Osteoblast (primary cell): ENCODE data around the gene IPO9. TPM values are rescaled to one million over a fixed set of nuclear protein-coding genes. Genes with fewer than 3 reads are reported as not detected.

Experiments used
- DNase-seq: peaks from one replicate; pipeline ENCODE4 v3.0.0; 2011; ENCODE audit warnings: low spot score, mixed read lengths; ENCODE audit not compliant: insufficient read length; ENCODE audit errors: missing footprints
- H2AFZ ChIP-seq: 2 replicates; pipeline ENCODE4 v1.6.0; 2011; ENCODE audit warnings: mild to moderate bottlenecking, low read length
- H3K27ac ChIP-seq: 2 replicates; pipeline ENCODE4 v1.5.1; 2011; ENCODE audit warnings: mild to moderate bottlenecking, low read depth, low read length, moderate library complexity
- H3K27me3 ChIP-seq: 2 replicates; pipeline ENCODE4 v1.6.0; 2012; ENCODE audit warnings: mild to moderate bottlenecking, control low read depth, inconsistent platforms, low read length, moderate library complexity; ENCODE audit not compliant: insufficient read depth
- H3K36me3 ChIP-seq: 2 replicates; pipeline ENCODE4 v1.5.1; 2011; ENCODE audit warnings: mild to moderate bottlenecking, low read length, control low read depth, moderate library complexity; ENCODE audit not compliant: insufficient read depth
- H3K4me1 ChIP-seq: 2 replicates; pipeline ENCODE4 v1.5.1; 2011; ENCODE audit warnings: mild to moderate bottlenecking, low read length, control low read depth, moderate library complexity; ENCODE audit not compliant: insufficient read depth
- H3K4me2 ChIP-seq: 2 replicates; pipeline ENCODE4 v1.6.0; 2011; ENCODE audit warnings: mild to moderate bottlenecking, low read length; ENCODE audit not compliant: insufficient read depth
- H3K4me3 ChIP-seq: fragments of 200-600 bp; sonication (generic); 3 replicates; pipeline ENCODE4 v1.5.1; 2012; ENCODE audit warnings: mild to moderate bottlenecking, low read length, inconsistent platforms; ENCODE audit not compliant: insufficient read depth
- H3K79me2 ChIP-seq: 2 replicates; pipeline ENCODE4 v1.6.0; 2012; ENCODE audit warnings: mild to moderate bottlenecking, low read length, control low read depth, inconsistent platforms; ENCODE audit not compliant: insufficient read depth
- H3K9me3 ChIP-seq: 2 replicates; pipeline ENCODE4 v1.5.1; 2011; ENCODE audit warnings: low read depth, low read length, control low read depth
- H4K20me1 ChIP-seq: 2 replicates; pipeline ENCODE4 v1.6.0; 2012; ENCODE audit warnings: mild to moderate bottlenecking, low read length, control low read depth; ENCODE audit not compliant: insufficient read depth
- total RNA-seq: library from RNA; depleted of rRNA; stranded (reverse); fragments of >200 nt; gene quantifications from 2 replicates; pipeline ENCODE4 v1.2.3, GENCODE V29; 2012
- TF ChIP-seq, protein P1 (sequence below): IDR thresholded peaks from 2 replicates; pipeline ENCODE4 v1.5.1; 2011; ENCODE audit warnings: mild to moderate bottlenecking, low read depth, low read length, moderate library complexity; ENCODE audit errors: extremely low read depth

The IPO9 gene
- total RNA-seq, 1 donor = 26.1 TPM

DNA sequence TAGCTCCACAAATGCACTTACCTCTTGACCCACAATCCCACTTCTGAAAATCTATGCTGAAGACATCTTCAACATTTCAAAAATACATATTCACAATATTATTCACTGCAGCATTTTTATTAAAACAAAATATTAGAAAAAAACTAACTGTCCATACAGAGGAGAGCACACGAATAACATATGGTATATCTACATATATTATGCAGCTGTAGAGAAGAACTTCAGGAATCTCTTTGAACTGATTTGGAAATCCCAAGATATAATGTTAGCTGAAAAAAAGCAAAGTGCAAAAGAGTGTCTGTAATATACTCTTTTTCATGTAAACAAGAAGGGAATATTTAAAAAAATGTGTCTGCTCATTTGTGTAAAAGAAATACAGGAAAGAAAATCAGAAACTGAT lies 11.5 kb downstream of the IPO9 start:
- H4K20me1 ChIP-seq = peaks cover 22% of the 10 kb centered on the region
- H3K4me2 ChIP-seq = no peak overlapping the region
- TF ChIP-seq, protein P1, sequence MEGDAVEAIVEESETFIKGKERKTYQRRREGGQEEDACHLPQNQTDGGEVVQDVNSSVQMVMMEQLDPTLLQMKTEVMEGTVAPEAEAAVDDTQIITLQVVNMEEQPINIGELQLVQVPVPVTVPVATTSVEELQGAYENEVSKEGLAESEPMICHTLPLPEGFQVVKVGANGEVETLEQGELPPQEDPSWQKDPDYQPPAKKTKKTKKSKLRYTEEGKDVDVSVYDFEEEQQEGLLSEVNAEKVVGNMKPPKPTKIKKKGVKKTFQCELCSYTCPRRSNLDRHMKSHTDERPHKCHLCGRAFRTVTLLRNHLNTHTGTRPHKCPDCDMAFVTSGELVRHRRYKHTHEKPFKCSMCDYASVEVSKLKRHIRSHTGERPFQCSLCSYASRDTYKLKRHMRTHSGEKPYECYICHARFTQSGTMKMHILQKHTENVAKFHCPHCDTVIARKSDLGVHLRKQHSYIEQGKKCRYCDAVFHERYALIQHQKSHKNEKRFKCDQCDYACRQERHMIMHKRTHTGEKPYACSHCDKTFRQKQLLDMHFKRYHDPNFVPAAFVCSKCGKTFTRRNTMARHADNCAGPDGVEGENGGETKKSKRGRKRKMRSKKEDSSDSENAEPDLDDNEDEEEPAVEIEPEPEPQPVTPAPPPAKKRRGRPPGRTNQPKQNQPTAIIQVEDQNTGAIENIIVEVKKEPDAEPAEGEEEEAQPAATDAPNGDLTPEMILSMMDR = no peak

DNA sequence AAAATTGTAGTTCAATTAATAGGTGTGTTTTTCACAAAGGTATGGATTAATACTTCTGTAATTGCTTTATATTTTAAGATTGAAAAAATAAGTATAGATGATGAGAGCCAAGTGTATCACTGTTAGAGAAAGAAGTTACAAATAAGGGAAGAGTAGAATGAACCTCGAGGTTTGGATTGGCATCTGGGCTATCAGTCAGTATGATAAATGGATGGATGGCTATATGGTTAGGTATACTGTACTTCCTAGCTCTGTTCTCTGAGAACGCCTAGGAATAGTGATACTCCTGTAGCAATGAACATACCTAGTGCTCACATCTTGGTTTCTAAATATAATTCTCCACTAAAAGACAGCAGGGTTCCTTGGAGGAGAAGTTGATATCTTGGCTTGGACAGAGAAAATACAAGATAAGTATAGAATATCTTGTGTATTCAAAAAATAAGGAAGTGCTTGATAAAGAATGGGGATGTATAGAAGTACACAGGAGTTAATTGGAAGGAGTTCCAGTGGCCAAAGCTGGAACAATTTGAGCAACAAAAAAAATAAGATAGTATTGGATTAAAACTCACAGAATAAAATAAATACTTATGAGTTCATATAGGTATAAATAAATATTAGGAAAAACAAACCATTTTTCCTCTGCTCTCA lies 12.4 kb downstream of the IPO9 start:
- peaks cover 22% of the 10 kb centered on the region for H4K20me1 ChIP-seq

More for the DNA sequence above, 11.5 kb downstream of the IPO9 start:
- H3K4me1 ChIP-seq = peaks cover 8% of the 10 kb centered on the region
- no peaks in the 10 kb centered on the region for H3K9me3 ChIP-seq
- H3K36me3 ChIP-seq = peaks cover 4% of the 10 kb centered on the region
- H3K4me3 ChIP-seq = no peak overlapping the region
- H3K27me3 ChIP-seq = no peaks in the 10 kb centered on the region
- H2AFZ ChIP-seq = no peak overlapping the region
- no peak for DNase-seq
- peaks cover 92% of the 10 kb centered on the region for H3K79me2 ChIP-seq
- no peak overlapping the region for H3K27ac ChIP-seq

DNA sequence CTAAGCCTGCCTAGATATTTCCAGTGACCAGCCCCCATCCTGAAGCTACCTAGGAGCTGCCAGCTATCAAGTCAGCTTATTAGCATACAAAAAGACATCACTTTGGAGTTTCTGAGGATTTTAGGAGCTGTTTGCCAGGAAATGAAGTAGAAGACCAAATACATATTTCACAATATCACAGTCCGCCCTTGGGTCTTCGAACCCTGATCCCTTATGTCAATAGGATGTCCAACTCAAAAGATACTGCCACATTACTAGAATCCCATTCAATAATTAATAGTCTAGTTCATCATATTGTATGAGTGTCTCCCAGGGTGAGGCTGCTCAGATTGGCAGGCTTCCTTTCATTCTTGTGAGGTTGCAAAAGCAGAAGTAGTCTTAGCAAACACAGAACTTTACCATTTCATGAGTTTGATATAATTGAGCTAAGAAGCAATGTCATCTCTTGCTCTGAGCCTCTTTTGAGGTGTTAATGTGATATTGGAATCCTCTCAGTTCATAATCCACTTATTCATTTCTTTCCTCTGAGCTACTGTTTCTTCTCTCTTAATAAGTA lies 13.6 kb downstream of the IPO9 start:
- Histone ChIP-seq H3K4me1 (peaks cover 16% of the 10 kb centered on the region), H4K20me1 (peaks cover 17% of the 10 kb centered on the region), H3K79me2 (peaks cover 92% of the 10 kb centered on the region), H3K27ac (no peak overlapping the region), H3K27me3 (no peaks in the 10 kb centered on the region), H3K4me2 (no peak overlapping the region), H3K9me3 (no peaks in the 10 kb centered on the region), H3K4me3 (no peak overlapping the region), H3K36me3 (peaks cover 7% of the 10 kb centered on the region), H2AFZ (no peak overlapping the region)
- TF ChIP-seq, protein P1 = no peak
- DNase-seq = no peak

More for the DNA sequence above, 12.4 kb downstream of the IPO9 start:
- H3K4me2 ChIP-seq = no peak overlapping the region
- DNase-seq = no peak
- no peak overlapping the region for H3K4me3 ChIP-seq
- H3K27me3 ChIP-seq = no peaks in the 10 kb centered on the region
- H3K4me1 ChIP-seq = peaks cover 16% of the 10 kb centered on the region
- H3K36me3 ChIP-seq = peaks cover 4% of the 10 kb centered on the region
- no peak overlapping the region for H3K27ac ChIP-seq
- TF ChIP-seq, protein P1 = no peak
- no peak overlapping the region for H2AFZ ChIP-seq
- H3K79me2 ChIP-seq = peaks cover 92% of the 10 kb centered on the region
- H3K9me3 ChIP-seq = no peaks in the 10 kb centered on the region

DNA sequence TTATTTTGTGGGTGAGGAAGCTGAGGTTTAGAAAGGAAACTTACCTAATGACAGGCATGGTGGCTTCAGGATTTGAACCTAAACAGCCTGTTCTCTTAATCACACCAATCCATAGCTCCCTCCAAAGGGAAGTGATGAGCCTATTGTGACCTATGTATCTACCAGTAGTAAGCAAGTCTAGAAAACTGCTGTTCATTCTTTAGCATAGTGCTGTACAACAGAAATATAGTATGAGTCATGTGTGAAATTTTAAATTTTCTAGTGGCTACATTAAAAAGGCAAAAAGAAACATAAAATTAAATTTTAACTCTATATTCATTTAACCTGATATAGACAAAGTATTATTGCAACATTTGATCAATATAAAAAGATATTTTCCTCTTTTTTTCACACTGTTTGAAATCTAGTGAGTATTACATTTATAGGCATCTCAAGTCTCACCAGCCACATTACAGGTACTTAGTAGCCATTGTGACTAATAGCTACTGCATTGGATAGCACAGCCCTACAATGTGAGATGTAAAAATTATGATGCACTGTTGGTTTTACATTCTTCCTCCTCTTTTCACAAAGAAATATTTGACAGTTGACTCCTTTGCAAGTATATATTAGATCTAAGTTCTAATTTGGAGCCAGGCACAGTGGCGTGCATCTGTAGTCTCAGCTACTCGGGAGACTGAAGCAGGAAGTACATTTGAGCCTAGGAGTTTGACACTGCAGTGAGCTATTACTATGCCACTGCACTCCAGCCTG lies 16.6 kb downstream of the IPO9 start:
- Histone ChIP-seq H2AFZ (no peak overlapping the region), H3K27ac (peak overlapping the region; percentile 75), H3K27me3 (no peaks in the 10 kb centered on the region), H3K4me1 (peaks cover 27% of the 10 kb centered on the region), H3K36me3 (peaks cover 19% of the 10 kb centered on the region), H4K20me1 (peaks cover 17% of the 10 kb centered on the region), H3K79me2 (peaks cover 74% of the 10 kb centered on the region), H3K9me3 (no peaks in the 10 kb centered on the region), H3K4me3 (no peak overlapping the region), H3K4me2 (peak overlapping the region; percentile 24)
- DNase-seq = peak; percentile 82
- TF ChIP-seq, protein P1 = no peak
